Kidney (tissue), 14 donors: Measurements from ENCODE around the gene COL5A3. TPM values are rescaled to one million over a fixed set of nuclear protein-coding genes. Genes with fewer than 3 reads are reported as not detected.

Experiments used
- DNase-seq, 5 donors: peaks; one replicate each; pipeline ENCODE4 v3.0.0-alpha.2; 2013 to 2020
- FAIRE-seq: peaks from 2 replicates; lab custom pipeline; 2012; peaks lifted over from hg19 to GRCh38; lab: Jason Lieb, UNC
- H3K27ac ChIP-seq, 2 donors: one replicate each; pipeline ENCODE4 v1.7.0; 2013; ENCODE audit warnings: low read depth in 2 of 2, low read length in 2 of 2, inconsistent platforms in 1 of 2
- H3K27me3 ChIP-seq: one replicate; pipeline ENCODE4 v1.7.1; 2013; ENCODE audit warnings: low read length, inconsistent platforms; ENCODE audit not compliant: control insufficient read depth, insufficient read depth
- H3K36me3 ChIP-seq, 3 donors: one replicate each; pipeline versions ENCODE4 v1.7.0 to v1.7.1; 2013; ENCODE audit warnings: low read length in 3 of 3, control low read depth in 1 of 3, inconsistent platforms in 1 of 3; ENCODE audit not compliant: insufficient read depth in 3 of 3, control insufficient read depth in 2 of 3
- H3K4me1 ChIP-seq, 3 donors: one replicate each; pipeline versions ENCODE4 v1.7.0 to v1.7.1; 2013; ENCODE audit warnings: low read length in 3 of 3, inconsistent platforms in 1 of 3, low read depth in 1 of 3; ENCODE audit not compliant: control insufficient read depth in 2 of 3, insufficient read depth in 2 of 3
- H3K4me3 ChIP-seq, 3 donors: one replicate each; pipeline versions ENCODE4 v1.7.0 to v1.8.1; 2013; ENCODE audit warnings: low read length in 3 of 3, control low read depth in 1 of 3, inconsistent platforms in 1 of 3
- H3K9ac ChIP-seq, 3 donors: one replicate each; pipeline versions ENCODE4 v1.7.0 to v1.7.1; 2013; ENCODE audit warnings: low read length in 3 of 3, control low read depth in 1 of 3, inconsistent platforms in 1 of 3
- H3K9me3 ChIP-seq, 3 donors: one replicate each; pipeline versions ENCODE4 v1.7.0 to v1.7.1; 2013; ENCODE audit warnings: low read length in 3 of 3, control low read depth in 1 of 3, inconsistent platforms in 1 of 3; ENCODE audit not compliant: control insufficient read depth in 2 of 3, insufficient read depth in 1 of 3
- CTCF ChIP-seq: IDR thresholded peaks from 3 replicates; pipeline ENCODE4 v1.5.1; 2012; ENCODE audit warnings: mild to moderate bottlenecking, moderate library complexity, borderline replicate concordance; ENCODE audit not compliant: insufficient read depth; ENCODE audit errors: extremely low read depth
- intact Hi-C: fragments of 100-400 bp; cut with DNase I; formaldehyde crosslinking; loops from one replicate; pipeline ENCODE4 v1.11.1; 2022
- polyA plus RNA-seq: library from polyadenylated mRNA; stranded (reverse); fragments of 350-450 nt; fragmentation: Illumina TruSeq; extraction: RNeasy Lipid Tissue Mini Kit (QIAGEN cat#74804); gene quantifications from one replicate; pipeline ENCODE4 v1.2.3, GENCODE V29; 2014; ENCODE audit warnings: low read depth, low replicate concordance; ENCODE audit not compliant: insufficient read depth
- total RNA-seq: library from RNA; stranded (reverse); fragmentation: NEBNext Ultra II Directional; extraction: Animal tissue kit (Norgen Biotek cat#: 25700); gene quantifications from one replicate; pipeline ENCODE4 v1.2.1, GENCODE V29; 2021
- donor health status: control.
- donor health status: control.
- donor health status: control.
- donor health status: control.
- donor health status: control.
- donor health status: DM: yes; HTN: yes; CAD: no.
- donor health status: Normal renal cell carcinoma (clear cell type).

Gene COL5A3
- total and polyA plus RNA-seq, 2 donors from 2014 or later = 0.97 to 5.1 TPM

GRCh38 chr19:9968820-9969687 lies 41.2 kb downstream of the COL5A3 start:
- no peak for FAIRE-seq
- H3K9ac ChIP-seq = no peak overlapping the region
- H3K4me3 ChIP-seq = no peak overlapping the region
- H3K4me1 ChIP-seq = no peaks in the 10 kb centered on the region
- no peak for TF ChIP-seq CTCF
- intact Hi-C loops = no loop called here
- H3K27me3 ChIP-seq = peaks cover 11% of the 10 kb centered on the region
- no peaks in the 10 kb centered on the region for H3K36me3 ChIP-seq
- no peaks in the 10 kb centered on the region for H3K9me3 ChIP-seq
- no peak for DNase-seq
- no peak overlapping the region for H3K27ac ChIP-seq

GRCh38 chr19:9967326-9967725 lies 43.0 kb downstream of the COL5A3 start:
- H3K9me3 ChIP-seq = no peaks in the 10 kb centered on the region
- no peak overlapping the region for H3K9ac ChIP-seq
- peaks cover 11% of the 10 kb centered on the region for H3K27me3 ChIP-seq
- no peak overlapping the region for H3K4me3 ChIP-seq
- H3K4me1 ChIP-seq = no peaks in the 10 kb centered on the region
- TF ChIP-seq CTCF = no peak
- H3K36me3 ChIP-seq = no peaks in the 10 kb centered on the region
- intact Hi-C loops = no loop called here
- FAIRE-seq (no peak), DNase-seq (no peak)
- H3K27ac ChIP-seq = no peak overlapping the region

- DNase-seq (no peak), FAIRE-seq (no peak)
- Histone ChIP-seq H3K9me3 (no peaks in the 10 kb centered on the region), H3K9ac (no peak overlapping the region), H3K4me1 (no peaks in the 10 kb centered on the region), H3K36me3 (no peaks in the 10 kb centered on the region), H3K27ac (no peak overlapping the region), H3K4me3 (no peak overlapping the region), H3K27me3 (peaks cover 11% of the 10 kb centered on the region)
- TF ChIP-seq CTCF = no peak
- intact Hi-C loops = no loop called here
These were observed 43.9 kb downstream of the COL5A3 start for GRCh38 chr19:9966448-9966847.
